ENCODE results near the gene TRPC4AP.

- TF ChIP-seq CTCF (IDR thresholded peaks at IDR 0.05), result no peak
- TF ChIP-seq POLR2A (IDR thresholded peaks at IDR 0.05), result no peak
These were observed 80.9 kb downstream of the TRPC4AP start for GRCh38 chr20:35011589-35012226.
